Spinal cord (tissue), 10 donors: Measurements from ENCODE around the gene RPAP2. TPM values are rescaled to one million over a fixed set of nuclear protein-coding genes. Genes with fewer than 3 reads are reported as not detected.
"Not testable (repeated sequence)": the region's sequence is repeated elsewhere in the genome, so short reads cannot be mapped to it uniquely, and the experiment has no call there.

Experiments used
- DNase-seq, 6 donors: peaks; one replicate each; pipeline versions ENCODE4 v3.0.0 to v3.0.0-alpha.2; 2013 to 2015; ENCODE audit warnings: low spot score in 6 of 6, low read depth in 4 of 6
- H3K27ac ChIP-seq: one replicate; pipeline ENCODE4 v1.5.1; 2013; ENCODE audit warnings: low read depth, low read length, control low read depth
- H3K27me3 ChIP-seq: one replicate; pipeline ENCODE4 v1.6.1; 2013; ENCODE audit warnings: low read length; ENCODE audit not compliant: control insufficient read depth, insufficient read depth
- H3K36me3 ChIP-seq: one replicate; pipeline ENCODE4 v1.6.1; 2013; ENCODE audit warnings: low read length; ENCODE audit not compliant: control insufficient read depth, insufficient read depth
- H3K4me1 ChIP-seq: one replicate; pipeline ENCODE4 v1.6.1; 2013; ENCODE audit warnings: low read length; ENCODE audit not compliant: control insufficient read depth, insufficient read depth
- H3K4me3 ChIP-seq: one replicate; pipeline ENCODE4 v1.5.1; 2013; ENCODE audit warnings: low read depth, low read length, control low read depth
- H3K9me3 ChIP-seq: one replicate; pipeline ENCODE4 v1.6.1; 2013; ENCODE audit warnings: low read length; ENCODE audit not compliant: control insufficient read depth, insufficient read depth
- WGBS: methylation state at CpG from one replicate; pipeline ENCODE4 v1.1.5; 2013; ENCODE audit warnings: missing lambda C conversion rate; ENCODE audit not compliant: insufficient coverage; 5-methylcytosine and 5-hydroxymethylcytosine counted together
- polyA plus RNA-seq, 2 donors: library from polyadenylated mRNA; unstranded; fragments of 120-200 nt; gene quantifications; one replicate each; pipeline ENCODE4 v1.2.1, GENCODE V29; 2013; ENCODE audit not compliant: insufficient read length in 2 of 2
- total RNA-seq, 2 donors: library from RNA; depleted of rRNA in 1 of 2; stranded (reverse); fragments of 120-200 nt in 1 of 2; fragments of >200 nt in 1 of 2; gene quantifications; one replicate each; pipeline versions ENCODE4 v1.2.3 to v1.2.4, GENCODE V29; 2013 to 2014
- donor health status: healthy.

The RPAP2 gene
- total and polyA plus RNA-seq, 4 donors: 13.6 to 35.3 (median 20.0) TPM

GRCh38 chr1:92342401-92342800, 43.5 kb downstream of the RPAP2 start:
- Histone ChIP-seq H3K4me3 (no peak overlapping the region), H3K27me3 (no peaks in the 10 kb centered on the region), H3K9me3 (no peaks in the 10 kb centered on the region), H3K27ac (no peak overlapping the region), H3K4me1 (no peaks in the 10 kb centered on the region), H3K36me3 (peaks cover 4% of the 10 kb centered on the region)
- no peak for DNase-seq
- whole genome bisulfite sequencing: 100% methylated on average over 1 of the region's 1 CpG

- H3K4me3 ChIP-seq: no peak overlapping the region
- no CpG with 5 or more reads among the region's 3 CpGs for WGBS
- no peaks in the 10 kb centered on the region for H3K27me3 ChIP-seq
- H3K4me1 ChIP-seq: no peaks in the 10 kb centered on the region
- no peak for DNase-seq
- H3K27ac ChIP-seq: no peak overlapping the region
- no peaks in the 10 kb centered on the region for H3K9me3 ChIP-seq
- peaks cover 4% of the 10 kb centered on the region for H3K36me3 ChIP-seq
These were observed 44.2 kb downstream of the RPAP2 start for GRCh38 chr1:92343061-92343460.

DNA sequence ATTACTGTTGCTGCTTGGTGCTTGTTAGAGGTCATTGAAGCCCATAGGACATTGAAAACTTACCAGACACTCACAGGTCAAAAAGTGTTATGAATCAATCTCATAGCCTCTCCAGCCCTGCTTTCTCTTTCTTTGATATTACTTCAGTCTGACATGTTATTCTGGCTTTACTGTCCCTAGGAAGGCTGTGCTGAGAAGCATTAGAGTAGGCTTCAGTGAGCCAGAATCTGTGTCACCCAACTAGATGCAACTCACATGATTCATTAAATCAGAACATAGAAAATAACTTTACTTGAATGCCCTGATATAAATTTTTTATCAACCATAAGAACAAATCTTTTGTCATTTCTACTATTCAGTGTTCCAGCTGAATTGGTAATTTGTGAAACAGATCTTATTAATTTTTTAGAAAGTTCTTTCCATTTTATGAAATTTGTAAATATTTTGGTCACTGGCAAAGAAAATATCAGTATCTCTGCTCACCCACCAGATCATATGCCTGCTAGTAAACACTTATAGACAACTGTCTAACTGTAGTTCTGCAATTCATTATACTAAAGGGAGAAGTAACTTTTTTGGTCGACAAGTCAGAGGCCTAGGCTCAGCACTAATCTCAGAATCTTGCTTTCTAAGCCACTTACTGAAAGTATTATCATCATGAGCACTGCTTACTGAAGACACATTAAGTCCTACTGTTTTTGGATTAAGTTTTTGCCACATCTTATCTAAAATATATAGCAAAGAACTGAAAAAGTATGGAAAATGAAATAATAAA, 48.2 kb downstream of the RPAP2 start:
- Histone ChIP-seq H3K36me3 (peaks cover 2% of the 10 kb centered on the region), H3K9me3 (peaks cover 2% of the 10 kb centered on the region), H3K4me3 (no peak overlapping the region), H3K4me1 (no peaks in the 10 kb centered on the region), H3K27ac (no peak overlapping the region), H3K27me3 (no peaks in the 10 kb centered on the region)
- no CpG with 5 or more reads among the region's 1 CpG for WGBS
- DNase-seq: no peak

DNA sequence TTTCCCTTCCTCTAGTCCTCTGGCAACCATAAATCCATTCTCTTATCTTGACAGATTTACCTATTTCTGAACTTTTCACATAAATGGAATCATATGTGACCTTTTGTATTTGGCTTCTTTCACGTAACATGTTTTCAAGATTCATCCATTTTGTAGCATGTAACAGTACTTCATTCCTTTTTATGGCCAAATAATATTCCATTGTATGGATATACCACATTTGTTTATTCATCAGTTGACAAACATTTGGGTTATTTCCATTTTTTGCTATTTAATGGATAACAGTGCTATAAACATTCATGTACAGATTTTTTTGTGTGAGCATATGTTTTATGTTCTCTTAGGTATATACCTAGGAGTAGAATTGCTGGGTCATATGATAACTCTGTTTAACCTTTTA, 54.0 kb downstream of the RPAP2 start:
- DNase-seq: no peak
- H3K4me1 ChIP-seq: no peaks in the 10 kb centered on the region
- no CpG with 5 or more reads among the region's 1 CpG for WGBS

DNA sequence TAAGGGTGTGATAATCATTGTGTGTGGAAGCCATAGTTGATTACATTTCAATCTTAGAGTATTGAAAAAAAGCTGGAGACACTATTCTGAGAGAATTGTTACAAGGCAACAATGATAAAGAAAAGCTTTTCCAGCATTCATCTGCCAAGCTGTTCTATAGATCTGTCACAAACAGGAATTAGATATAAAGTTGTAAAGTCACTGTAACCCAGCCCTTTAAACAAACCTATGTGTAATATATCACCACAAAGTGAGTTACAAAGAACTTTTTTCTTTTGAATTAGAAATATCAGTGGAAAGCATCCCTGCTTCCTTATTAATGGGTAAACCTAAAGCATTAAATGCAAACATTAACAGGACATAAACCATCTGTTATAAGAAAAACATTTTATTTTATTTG, 55.4 kb downstream of the RPAP2 start:
- Histone ChIP-seq H3K27ac (no peak overlapping the region), H3K4me3 (no peak overlapping the region), H3K27me3 (no peaks in the 10 kb centered on the region), H3K36me3 (peaks cover 6% of the 10 kb centered on the region), H3K9me3 (peaks cover 4% of the 10 kb centered on the region), H3K4me1 (no peaks in the 10 kb centered on the region)
- no peak for DNase-seq

More for the DNA sequence above, 54.0 kb downstream of the RPAP2 start:
- Histone ChIP-seq H3K36me3 (peaks cover 5% of the 10 kb centered on the region), H3K27ac (no peak overlapping the region), H3K27me3 (no peaks in the 10 kb centered on the region), H3K9me3 (peaks cover 4% of the 10 kb centered on the region), H3K4me3 (no peak overlapping the region)

DNA sequence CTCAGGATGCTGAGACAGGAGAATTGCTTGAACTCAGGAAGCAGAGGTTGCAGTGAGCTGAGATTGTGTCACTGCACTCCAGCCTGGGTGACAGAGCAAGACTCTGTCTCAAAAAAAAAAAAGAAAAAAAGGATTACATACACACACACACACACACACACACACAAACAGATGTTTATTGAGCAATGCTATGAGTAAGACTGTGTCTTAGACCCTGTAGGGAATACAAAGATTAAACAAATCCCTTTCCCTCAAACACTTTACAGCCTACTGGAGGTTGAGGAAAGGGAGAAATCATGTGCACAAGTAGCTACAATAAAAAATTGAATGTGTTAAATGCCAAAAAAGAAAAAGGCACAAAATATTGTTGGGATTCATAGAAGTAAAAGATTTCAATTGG, 58.1 kb downstream of the RPAP2 start:
- Histone ChIP-seq H3K27me3 (no peaks in the 10 kb centered on the region), H3K27ac (no peak overlapping the region), H3K9me3 (peaks cover 2% of the 10 kb centered on the region), H3K4me3 (no peak overlapping the region), H3K4me1 (no peaks in the 10 kb centered on the region), H3K36me3 (peaks cover 6% of the 10 kb centered on the region)
- DNase-seq: no peak

GRCh38 chr1:92359382-92359781, 60.5 kb downstream of the RPAP2 start:
- not testable (repeated sequence) for H3K9me3 ChIP-seq, H3K36me3 ChIP-seq, DNase-seq, H3K27ac ChIP-seq, H3K4me1 ChIP-seq, H3K27me3 ChIP-seq, H3K4me3 ChIP-seq
- 94% methylated on average over 7 of the region's 10 CpGs for WGBS

GRCh38 chr1:92359986-92360385, 61.1 kb downstream of the RPAP2 start:
- peaks cover 6% of the 10 kb centered on the region for H3K36me3 ChIP-seq
- no peaks in the 10 kb centered on the region for H3K9me3 ChIP-seq
- no peaks in the 10 kb centered on the region for H3K4me1 ChIP-seq
- no peak overlapping the region for H3K27ac ChIP-seq
- DNase-seq: no peak
- H3K4me3 ChIP-seq: no peak overlapping the region
- WGBS: 100% methylated on average over 1 of the region's 2 CpGs
- no peaks in the 10 kb centered on the region for H3K27me3 ChIP-seq

- H3K27ac ChIP-seq: no peak overlapping the region
- 84% methylated on average over 3 of the region's 3 CpGs for WGBS
These were observed 64.1 kb downstream of the RPAP2 start for GRCh38 chr1:92362970-92363369.

GRCh38 chr1:92363401-92363800, 64.5 kb downstream of the RPAP2 start:
- no peak for DNase-seq
- H3K9me3 ChIP-seq: no peaks in the 10 kb centered on the region
- H3K4me1 ChIP-seq: no peaks in the 10 kb centered on the region
- H3K4me3 ChIP-seq: no peak overlapping the region
- no peaks in the 10 kb centered on the region for H3K36me3 ChIP-seq
- H3K27ac ChIP-seq: no peak overlapping the region
- WGBS: no CpG with 5 or more reads among the region's 3 CpGs
- no peaks in the 10 kb centered on the region for H3K27me3 ChIP-seq

More at GRCh38 chr1:92362970-92363369, 64.1 kb downstream of the RPAP2 start:
- no peaks in the 10 kb centered on the region for H3K27me3 ChIP-seq
- no peaks in the 10 kb centered on the region for H3K36me3 ChIP-seq
- no peaks in the 10 kb centered on the region for H3K9me3 ChIP-seq
- no peaks in the 10 kb centered on the region for H3K4me1 ChIP-seq
- H3K4me3 ChIP-seq: no peak overlapping the region
- DNase-seq: no peak
